HTR-8/SVneo (cell line): ENCODE results near the gene PPIL6.
"Not testable (repeated sequence)": the region's sequence is repeated elsewhere in the genome, so short reads cannot be mapped to it uniquely, and the experiment has no call there.

Experiments used
- DNase-seq: peaks from one replicate; pipeline ENCODE4 v3.0.0; 2011; ENCODE audit warnings: low spot score, mixed read lengths; ENCODE audit not compliant: insufficient read length
- FAIRE-seq: peaks from 2 replicates; lab custom pipeline; 2011; peaks lifted over from hg19 to GRCh38; lab: Jason Lieb, UNC

Gene PPIL6

DNA sequence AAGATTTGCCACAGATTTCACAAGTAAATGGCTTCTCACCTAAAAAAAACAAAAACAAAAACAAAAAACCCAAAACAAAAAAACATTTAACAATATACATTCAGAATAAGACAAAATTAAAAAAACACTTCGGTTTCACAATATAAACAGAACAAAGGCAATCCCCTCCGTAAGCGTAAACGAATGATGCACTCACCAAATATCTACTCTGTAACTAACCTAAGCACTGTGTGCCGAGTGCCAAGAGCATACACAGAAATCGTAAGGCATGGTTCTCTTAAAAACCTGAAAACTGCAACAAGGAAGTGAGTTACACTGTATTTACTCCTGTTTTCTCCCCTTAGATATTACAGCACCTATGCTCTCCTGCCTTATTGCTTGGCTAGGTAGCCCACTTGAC is 27.3 kb upstream of the PPIL6 start:
- no peak for DNase-seq

DNA sequence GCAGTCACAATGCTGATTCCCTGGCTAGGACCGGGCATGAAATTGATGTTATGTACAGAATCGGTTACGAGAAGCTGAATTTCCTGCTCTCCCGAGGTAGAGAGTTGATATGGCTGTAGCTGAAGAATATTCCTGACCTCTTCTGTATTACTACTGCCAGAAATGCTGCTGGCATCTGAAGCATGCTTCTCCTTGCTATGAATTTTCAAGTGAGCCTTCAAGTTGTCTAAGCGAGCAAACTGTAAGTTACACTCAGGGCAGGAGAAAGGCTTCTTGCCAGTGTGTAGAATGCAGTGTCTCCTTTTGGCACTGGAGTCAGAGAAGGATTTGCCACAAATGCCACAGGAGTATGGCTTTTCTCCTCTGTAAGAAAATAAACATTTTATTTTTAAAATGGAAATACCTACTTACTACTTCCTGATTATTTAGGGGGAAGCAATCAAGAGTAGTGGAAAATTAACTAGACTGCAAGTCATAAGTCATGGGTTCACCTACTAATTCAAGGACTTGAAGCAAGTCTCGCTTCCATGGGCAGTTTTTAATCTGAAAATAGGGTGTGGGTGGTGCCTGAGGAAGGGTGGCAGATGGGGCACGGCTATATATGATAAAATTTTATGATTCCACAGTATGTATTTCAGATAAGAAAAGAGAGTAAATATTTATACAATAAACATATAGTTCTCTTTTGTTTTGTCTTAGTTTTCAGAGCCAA is 25.9 kb upstream of the PPIL6 start:
- DNase-seq (no peak), FAIRE-seq (no peak)

More for the DNA sequence above, 27.3 kb upstream of the PPIL6 start:
- FAIRE-seq, result no peak

DNA sequence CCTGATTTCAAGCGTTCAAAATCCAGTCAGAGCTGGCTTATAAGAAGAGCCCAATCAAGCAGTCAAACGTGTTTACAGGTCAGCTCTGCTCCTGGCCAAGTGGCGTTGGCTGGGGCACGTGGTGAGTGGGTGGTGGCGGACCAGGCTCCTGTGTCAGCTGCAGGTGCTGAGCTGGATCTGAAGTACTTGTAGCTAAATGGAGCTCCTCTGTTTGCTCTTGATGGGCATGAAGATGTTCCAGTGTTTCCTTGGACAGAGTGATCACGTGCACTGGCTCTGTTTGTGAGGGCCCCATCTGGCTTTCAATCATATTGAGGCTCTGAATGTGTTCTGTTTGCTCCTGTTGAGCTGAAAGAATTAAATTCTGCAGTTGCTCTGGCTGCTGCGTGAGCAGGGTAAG is 25.3 kb upstream of the PPIL6 start:
- FAIRE-seq (no peak), DNase-seq (no peak)

DNA sequence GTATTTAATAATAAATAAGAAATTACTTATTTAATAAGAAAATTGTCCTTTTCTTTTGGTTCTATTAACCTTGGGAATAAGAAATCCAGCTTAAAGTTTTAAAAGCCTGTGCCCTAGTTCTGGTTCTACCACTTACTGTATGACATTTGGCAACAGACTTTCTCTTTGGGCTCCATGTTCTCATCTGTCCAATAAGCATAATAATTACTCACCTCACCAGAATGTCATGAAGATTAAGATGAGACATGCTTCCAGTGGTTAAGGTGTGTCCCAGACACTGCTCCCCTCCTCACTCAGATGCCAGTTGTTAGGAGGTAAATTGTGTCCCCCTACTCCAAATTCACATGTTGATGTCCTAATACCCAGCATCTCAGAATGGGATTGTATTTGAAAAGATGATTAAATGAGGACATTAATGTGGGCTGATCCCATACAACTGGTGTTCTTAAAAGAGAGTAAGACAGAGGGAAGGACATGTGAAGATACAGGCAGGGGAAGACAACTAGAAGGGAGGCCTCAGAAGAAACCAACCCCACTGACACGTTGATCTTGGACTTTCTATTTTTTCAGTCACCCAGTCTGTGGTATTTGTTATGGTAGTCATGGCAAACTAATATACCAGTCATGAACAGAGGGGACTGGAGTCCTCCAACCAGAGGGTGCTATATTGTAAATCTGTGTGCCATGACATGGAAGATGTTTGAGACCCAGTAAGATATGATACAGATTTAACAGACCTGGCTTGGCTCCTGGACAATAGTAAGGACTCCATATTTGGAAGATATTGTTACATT is 21.5 kb upstream of the PPIL6 start:
- FAIRE-seq, result no peak
- DNase-seq, result no peak

DNA sequence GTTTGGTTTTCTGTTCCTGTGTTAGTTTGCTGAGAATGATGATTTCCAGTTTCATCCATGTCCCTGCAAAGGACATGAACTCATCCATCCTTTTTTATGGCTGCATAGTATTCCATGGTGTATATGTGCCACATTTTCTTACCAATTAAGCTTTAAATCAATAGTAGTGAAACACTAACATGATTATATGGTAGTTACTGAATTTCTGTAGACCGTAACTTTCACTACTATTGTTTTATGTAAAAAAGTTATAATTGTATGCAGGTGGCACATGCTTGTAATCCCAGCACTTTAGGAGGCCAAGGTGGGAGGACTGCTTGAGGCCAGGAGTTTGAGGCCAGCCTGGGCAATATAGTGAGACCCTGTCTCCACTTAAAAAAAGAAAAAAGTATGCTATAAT is 20.8 kb upstream of the PPIL6 start:
- not testable (repeated sequence) for FAIRE-seq, DNase-seq

DNA sequence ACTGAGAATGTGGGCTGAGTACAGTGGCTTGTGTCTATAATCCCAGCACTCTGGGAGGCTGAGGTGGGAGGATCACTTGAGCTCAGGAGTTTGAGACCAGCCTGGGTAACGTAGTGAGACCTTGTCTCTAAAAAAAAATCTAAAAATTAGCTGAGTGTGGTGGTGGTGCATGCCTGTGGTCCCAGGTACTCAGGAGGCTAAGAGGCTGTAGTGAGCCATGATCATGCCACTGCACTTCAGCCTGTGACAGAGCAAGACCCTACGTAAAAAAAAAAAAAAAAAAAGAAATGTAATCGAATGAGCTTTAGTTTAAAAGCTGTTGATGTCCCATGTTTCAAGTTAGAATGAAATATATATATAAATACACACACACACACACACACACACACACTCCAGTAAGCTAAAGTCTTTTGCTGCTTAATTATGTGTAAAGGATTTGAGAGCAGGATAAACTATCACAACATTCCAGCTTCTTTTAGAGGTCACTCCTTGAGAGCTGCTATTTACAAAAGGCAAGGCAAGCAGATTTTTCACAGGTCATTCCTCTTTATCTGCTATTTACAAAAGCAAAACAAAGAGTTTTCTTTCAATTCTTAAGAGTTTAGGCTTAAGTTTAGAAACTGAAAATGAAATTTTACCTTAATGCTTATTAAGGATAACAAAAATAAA is 19.9 kb upstream of the PPIL6 start:
- DNase-seq (no peak), FAIRE-seq (no peak)

DNA sequence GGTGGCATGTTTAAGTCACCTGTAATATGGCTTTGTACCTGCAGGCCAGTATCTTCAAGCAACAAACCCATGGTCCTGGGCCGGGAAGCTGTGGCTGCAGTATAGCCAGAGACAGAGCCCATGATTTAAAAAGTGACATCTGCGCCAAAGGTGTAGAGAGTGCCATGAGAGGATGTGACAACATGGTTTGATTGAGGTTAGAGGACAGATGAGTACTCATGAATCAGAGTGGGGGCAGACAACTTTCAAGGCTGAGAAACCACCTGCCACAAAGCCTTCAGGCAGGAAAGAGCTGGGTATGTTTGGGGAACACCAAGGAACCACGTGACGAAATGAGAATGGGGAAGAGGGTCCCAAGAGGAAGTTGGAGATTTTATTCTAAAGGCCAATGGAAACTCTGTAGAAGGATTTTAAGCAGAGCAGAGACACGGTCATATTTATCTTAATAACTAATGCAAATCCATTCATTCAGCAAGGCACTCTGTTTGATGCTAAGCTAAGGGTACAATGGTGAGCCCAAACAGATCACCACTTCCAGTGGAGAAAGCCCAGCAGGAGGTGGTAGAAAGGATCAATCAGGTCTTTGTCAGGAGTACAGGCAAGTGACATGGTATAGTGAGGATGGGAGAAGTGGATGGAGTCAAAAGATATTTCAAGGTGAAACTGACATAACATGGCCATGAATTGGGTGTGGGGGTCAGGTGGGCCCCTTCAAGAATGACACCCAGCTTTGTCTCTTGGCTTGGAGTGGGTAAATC is 18.5 kb upstream of the PPIL6 start:
- no peak for FAIRE-seq

DNA sequence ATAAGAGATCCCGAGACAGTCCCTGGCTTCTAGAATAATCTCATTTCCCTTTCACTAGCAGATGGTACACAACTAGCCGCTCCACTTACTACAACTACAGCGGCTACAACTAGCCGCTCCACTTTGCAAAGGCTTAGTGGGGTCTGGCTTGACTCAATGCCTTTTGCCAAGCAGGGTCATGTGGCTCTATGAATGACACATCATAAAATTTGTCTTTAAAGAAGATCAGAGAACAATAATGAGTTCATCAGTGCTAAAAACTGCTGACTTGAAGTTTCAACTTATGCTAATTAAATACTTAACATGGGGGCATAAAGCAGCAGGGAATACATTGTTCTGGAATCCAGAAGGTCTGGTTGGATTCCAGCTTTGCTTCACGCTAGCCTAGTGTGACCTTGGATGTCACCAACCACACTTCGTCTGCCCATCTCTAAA is 17.2 kb upstream of the PPIL6 start:
- DNase-seq (no peak), FAIRE-seq (no peak)

More for the DNA sequence above, 18.5 kb upstream of the PPIL6 start:
- DNase-seq, result no peak

DNA sequence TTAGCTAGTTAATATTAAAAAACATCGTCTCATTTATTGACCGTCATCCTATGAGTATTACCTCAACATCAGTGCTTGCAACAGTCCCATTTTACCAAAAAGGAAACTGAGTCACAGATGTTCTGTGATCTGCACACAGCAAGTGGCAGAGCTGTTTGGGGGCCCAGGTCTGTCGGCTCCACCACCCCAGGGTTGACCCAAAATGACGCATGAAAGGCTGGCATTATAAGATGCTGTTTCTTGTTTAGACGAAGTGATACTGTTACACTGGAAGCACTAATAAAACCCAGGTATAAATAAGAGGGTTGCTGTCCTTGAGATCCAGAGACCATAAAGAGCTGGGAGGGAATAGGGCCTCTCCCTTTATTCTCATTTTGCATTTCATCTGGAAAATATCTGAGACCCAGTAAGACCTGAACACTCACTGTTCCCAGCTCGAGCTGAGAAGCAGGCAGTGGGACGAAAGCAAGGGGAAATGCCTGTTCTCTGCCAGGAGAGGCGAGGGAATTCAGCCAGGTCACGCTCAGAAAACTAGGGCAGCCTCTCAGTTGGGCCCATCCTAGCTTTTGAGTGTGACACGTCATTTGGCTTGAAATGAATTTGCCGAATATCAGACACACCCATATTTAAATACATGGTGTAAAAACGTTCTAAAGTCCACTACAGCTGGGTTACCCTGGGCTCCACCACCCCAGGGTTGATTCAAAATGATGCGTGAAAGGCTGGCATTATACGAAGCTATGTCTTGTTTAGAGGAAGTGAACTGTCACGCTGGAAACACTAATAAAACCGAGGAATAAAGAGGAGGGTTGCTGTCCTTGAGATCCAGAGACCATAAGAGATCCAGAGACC is 16.5 kb upstream of the PPIL6 start:
- DNase-seq, result no peak
- no peak for FAIRE-seq

DNA sequence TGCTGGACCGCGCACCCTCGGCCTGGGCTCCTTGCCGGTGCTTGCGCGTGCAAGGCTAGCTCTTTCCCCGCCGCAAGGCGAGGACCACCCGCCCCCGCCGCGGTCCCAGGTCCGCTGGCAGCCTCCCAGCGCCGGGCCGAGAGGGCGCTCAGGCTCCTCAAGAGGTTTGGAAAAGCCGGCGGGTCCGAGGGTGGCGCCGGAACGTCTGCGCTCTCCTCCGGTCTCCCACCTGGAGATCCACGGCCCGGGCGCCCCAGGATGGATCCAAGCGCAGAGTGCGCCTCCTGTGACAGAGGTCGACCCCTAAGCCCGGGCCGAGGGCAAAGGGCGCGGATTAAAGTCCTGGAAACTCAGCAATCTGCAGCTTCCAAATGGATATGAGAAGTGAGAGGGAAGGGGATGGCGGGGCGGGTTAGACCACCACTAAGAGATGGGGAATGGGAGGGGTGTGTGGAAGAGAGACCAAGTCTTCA is 15.7 kb upstream of the PPIL6 start:
- no peak for DNase-seq
- FAIRE-seq, result peak; percentile 31

DNA sequence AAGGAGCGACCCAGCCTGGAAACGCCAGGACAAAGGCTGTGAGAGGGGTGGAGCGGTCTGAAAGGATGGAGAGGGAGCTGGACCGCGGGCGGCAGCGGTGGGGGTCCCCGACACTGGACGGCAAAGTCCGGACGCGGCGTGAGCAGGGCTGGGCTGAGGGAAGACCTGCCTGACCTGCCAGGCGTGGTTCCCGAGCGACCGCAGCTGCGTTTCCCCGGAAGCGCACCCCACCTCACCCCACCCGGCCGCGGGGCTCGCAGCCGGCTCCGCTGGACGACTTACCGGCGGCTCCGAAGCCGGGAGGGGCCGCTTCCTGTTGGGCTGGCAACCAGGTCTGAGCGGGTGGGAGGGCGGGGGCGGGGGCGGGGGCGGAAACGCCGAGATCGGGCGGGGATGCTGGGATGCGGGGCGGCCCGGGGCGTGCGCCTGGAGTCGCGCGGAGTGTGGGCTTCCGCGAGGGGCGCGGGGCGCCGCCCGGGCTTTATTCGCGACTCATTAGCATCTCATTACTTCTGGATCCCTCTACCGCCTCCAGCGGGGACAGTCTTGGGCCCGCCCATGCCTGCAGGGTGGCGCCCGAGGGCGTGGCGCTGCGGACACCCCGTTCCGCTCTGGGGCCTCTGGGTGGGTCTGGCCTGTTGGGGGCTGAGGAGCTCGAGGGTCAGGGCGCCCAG is 15.1 kb upstream of the PPIL6 start, which contains the start of gene MICAL1:
TSS of gene MICAL1 (minus strand) at position 336 of the 674 bp plus-strand sequence. CDS start 1,576 bp downstream, outside the sequence.
- DNase-seq (peak; percentile 61), FAIRE-seq (no peak)

DNA sequence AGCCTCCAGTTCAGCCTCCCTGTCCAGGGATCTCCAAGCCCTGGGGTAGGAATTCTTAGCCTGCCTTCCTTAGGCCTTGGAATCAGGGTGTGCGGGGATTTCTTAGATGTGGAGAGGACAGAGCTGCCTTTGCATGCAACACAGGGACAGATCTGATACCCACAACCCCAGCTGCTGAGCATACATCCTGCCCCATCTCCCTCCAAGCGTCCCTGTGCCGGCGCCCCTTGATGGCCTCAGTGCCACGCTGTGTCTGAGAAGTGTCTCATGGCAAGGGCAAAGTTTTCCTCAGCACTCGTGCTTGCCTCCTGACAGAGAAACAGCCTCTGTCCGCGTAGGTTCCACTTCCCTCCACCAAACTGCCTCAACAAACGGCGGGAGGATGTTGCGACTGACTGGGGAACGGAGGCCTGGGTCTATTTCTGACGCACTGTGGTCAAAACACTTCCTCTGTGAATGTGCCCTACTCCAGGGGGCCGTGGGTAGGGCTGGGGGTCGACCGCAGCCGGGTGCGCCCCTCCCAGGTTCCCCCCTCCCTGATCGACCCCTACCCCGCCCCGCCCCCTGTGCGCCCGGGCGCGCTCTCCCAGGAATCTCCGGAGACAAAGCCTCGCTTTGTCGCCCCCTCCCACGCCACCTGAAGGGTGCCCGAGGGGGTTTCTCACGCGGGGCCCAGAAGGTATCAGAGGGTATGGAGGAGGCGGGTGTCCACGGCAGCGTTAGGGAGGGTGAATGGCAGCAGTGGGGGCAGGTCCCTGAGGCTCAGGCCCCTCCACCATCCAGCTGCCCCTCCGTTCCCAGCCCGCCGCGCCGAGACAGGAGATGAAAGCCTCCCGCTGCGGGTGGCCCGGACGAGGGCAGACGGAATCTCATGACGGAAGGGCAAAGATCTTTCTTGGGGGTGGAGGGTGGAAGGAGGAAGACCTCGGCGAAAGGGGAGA is 14.3 kb upstream of the PPIL6 start:
- no peak for FAIRE-seq
- DNase-seq, result peak; percentile 25

DNA sequence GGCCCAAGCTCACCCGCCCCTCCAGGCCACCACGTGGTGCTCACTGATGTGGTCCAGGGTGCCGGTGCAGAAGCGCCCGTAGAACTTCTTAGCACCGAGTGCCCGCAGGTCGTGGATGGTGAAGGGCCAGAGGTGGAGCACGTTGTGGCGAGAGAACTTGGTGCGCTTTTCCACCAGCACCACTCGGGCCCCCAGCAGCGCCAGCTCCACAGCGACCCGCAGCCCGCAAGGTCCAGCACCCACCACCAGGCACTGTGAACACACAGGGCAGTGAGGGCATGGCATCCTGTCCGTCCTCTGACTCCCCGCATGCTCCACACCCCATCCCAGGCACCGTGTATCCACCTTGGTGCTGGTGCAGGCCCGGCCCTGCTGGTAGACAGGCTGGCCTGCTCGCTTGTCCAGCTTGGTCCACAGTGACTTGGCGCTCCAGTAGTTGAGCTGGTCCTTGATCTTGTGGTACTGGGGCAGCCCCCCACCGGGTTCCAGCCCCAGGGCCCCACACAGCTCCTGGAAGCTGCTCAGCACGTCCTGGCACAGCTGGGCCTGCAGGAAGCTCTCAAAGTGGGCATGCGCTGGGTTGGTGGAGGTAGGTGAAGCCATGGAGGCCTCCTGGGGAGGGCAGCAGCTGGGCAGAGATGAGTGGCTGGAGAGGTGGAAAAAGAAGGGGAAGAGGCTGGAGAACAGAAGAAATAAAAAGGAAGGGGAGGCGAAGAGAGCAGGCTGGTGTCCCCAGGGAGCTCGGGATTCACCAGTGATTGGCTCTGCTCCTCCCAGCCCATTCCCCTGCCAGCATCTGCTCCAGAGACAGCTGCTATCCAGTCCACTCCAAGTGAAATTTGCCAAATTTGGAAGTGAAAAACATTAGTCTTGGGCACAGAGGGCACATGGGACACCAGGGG is 13.4 kb upstream of the PPIL6 start:
- FAIRE-seq (no peak), DNase-seq (no peak)

DNA sequence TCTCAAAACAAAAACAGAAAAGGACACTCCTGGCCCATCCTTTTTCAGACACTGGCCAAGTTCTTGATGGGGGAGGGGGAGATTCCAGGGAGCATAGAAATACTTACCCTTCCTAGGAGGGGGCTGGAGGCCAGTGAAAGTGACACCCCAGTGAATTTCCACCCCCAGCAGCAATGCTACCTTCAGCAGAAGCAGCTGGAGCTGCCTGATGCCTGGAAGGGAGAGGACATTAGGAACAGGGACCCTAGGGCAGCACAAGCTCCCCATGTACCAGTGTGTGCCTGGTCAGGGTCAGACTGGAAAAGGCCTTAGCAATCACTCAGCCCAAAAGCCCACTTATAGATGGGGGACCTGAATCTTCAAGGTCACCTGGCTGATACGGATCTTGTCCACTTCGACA is 12.7 kb upstream of the PPIL6 start:
- DNase-seq (no peak), FAIRE-seq (no peak)

DNA sequence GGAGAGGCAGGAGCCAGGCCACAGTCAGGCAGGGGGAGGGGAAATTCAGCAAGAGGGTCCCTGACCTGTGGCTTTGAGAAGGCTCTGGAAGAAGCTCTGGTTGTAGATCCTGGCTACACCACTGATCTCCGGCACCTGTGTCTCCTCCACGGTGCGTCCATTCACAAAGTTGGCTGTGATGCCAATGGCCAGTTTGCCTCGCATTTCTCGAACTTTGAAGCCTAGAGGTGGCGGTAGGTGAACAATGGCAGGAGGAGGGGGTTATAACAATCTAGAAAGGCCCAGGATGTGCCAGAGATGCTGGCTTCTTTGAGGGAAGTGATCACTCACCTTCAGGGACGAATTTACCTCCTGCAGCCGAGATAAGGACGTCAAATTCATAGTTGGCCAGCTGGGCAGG is 11.8 kb upstream of the PPIL6 start:
- FAIRE-seq (no peak), DNase-seq (no peak)

DNA sequence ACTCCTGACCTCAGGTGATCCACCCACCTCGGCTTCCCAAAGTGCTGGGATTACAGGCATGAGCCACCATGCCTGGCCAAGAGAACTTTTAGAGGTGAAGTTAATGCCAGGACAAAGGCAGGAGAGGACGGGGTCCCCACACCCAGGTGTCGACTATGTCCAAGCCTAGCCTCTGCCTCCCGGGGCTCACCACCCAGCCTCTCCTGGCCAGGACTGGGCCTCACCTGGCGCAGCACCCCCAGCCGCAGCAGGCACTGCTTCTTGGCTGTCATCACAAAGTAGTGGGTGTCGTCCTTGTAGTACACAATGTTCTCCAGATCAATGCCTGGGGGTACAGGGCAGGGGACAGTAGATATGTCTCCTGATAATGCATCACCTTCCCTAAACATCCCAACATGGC is 10.9 kb upstream of the PPIL6 start:
- FAIRE-seq (no peak), DNase-seq (no peak)

DNA sequence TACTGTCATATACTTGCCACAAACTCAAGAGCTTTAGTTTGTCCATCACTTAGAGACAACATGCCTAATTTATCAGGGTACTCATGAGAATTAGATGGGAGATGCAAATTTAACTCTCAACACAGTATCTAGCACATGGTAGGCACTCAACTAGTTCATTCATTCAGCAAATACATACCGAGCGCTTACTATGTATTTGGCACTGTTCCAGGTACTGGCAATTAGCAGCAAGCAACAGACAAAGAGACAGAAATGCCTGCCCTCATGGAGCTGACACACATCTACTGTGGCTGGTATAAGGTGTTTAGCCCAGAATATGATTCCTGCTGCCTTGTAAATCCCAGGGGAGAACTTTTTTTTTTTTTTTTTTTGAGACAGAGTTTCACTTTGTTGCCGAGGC is 10.4 kb upstream of the PPIL6 start:
- DNase-seq (no peak), FAIRE-seq (no peak)
